ENCODE results near the gene CTF1.
A peak's percentile ranks its signal among the peaks of the same experiment; 100 is the strongest.
"Not testable (repeated sequence)": the region's sequence is repeated elsewhere in the genome, so short reads cannot be mapped to it uniquely, and the experiment has no call there.

The CTF1 gene

DNA sequence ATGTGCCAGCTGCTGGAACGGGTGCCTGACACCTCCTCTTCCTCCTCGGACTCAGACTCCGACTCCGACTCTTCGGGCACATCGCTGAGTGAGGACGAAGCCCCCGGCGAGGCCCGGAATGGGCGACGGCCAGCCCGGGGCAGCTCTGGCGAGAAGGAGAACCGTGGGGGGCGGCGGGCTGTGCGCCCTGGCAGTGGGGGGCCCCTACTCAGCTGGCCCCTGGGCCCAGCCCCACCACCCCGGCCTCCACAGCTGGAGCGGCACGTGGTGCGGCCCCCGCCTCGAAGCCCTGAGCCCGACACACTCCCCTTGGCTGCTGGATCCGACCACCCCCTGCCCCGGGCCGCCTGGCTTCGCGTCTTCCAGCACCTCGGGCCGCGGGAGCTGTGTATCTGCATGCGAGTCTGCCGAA is 33.8 kb downstream of the CTF1 start:
- no peak for DNase-seq (ENCODE audit: low read depth in 3 of 3)

DNA sequence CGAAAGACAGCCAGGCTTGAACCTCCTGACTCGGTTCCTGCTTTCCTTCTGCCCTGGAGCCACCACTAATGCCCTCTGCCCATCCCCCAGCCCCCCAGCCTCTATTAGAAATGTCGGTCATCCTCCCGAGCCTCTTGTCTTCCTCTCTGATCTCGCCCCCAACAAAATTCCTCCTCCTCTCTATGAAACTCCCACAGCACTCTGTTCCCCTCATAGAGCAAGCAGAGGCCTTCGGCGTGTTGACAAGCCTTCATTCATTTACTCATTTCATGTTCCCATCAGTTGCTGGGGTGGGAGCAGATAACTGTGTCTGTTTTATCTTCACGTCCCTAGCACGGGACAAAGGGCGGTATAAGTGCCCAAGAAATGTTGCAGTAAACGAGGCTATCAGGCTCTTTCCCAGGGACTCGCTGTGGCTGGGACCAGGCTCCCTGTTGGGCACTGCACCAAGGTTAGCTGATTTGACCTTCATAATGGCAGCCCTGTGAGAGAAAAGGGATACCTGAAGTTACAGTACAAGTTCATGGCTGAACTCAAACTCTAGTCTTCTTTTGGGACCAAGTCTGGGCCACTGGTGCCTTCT is 34.7 kb downstream of the CTF1 start:
- DNase-seq (ENCODE audit: low read depth in 3 of 3) = no peak

DNA sequence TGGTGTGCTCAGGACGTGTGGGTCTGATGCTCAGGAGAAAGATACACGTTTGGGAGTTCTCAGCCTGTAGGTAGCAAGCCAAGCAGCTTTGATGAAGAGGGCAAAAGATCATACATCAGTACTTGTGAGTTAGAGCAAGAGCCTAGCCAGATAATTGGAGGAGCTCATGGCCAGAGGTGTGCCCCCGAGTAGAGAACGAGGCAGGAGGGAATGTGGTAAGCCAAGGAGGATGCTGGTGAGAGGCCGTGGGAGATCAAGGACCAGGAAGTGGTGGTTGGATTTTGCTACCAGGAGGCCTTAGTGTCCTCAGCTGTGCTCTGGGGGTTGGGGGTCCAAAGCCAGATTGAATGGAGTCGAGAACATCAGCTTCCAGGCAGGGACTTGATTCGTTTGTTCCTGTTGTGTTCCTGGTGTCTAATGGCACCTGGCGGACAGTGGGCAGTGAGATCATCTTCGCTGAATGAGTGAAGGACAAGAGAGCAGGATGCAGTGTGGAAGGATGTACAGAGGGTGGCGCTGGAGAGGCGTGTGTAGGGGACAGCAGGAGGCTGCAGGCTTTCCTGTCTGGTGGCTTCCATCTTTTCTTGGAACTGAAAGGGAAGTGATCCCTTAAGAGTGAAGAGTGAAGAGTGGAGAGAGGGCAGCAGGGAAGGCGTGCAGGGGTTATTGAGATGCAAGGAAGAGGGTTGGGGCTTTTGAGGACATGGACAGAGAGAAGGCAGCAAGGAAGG is 38.6 kb downstream of the CTF1 start:
- no peak for DNase-seq (ENCODE audit: low read depth in 3 of 3)

DNA sequence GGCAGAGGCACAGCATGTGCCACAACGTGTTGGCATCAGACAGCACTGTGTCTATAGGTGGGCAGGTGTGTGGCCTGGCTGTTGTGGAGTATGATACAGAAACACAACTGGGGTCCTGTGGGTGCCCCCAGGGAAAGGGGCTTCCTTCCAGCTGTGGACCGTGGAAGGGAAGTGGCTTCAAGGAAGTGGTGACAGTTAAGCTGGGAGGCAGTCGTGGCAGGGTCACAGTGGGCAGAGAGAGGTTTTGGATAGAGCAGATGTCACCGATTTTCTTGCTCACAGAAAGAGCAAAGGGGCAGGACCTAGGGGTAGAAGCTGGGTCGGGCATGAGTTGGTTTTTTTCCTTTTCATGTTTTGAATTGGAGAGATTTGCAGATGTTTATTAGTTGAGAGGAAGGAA is 41.3 kb downstream of the CTF1 start:
- DNase-seq (ENCODE audit: low read depth in 3 of 3) = no peak

DNA sequence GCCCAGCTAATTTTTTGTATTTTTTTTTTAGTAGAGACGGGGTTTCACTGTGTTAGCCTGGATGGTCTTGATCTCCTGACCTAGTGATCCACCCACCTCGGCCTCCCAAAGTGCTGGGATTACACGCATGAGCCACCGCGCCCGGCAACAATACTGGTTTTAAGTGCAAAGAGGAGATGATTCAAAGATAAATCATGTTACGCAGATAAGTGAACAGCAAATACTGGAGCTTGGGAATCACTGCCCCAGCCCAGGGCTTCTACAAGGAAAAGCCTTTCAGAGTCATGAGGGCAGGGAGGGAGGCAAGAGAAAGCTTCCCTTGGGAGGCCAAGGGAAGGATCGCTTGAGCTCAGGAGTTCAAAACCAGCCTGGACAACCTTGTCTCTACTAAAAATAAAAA is 43.2 kb downstream of the CTF1 start:
- not testable (repeated sequence) for DNase-seq (ENCODE audit: low read depth in 3 of 3)

DNA sequence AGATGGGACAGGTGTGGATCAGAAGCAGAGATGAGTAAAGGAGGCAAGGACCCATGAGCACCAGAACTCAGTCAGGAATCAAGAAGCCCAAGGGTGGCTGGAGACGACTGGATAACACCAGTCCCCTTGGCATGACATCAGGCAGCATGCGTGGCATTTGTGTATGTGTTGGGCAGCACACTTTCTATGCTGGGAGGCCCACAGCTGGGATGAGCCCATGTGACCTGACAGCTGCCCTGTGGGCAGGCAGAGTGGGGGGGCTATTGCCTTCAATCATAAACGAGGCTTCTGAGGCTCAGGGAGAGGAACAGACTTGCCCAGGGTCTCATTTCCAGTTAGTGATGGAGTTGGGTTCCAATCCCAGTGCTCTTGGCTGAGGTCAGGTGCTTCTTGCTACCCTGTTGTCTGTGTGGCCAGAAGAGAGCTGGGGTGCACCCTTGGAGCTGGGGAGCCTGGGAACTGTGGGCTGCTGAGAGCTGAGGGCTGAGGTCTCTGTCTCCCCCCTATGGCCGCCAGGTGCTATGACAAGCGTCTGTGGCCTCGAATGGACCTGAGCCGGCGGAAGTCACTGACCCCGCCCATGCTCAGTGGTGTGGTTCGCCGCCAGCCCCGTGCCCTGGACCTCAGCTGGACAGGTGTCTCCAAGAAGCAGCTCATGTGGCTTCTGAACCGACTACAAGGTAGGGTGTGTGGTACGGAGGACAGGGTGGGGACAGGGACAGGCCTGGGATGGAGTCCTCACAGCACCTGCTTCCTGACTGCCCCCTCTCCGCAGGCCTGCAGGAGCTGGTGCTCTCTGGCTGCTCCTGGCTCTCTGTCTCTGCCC is 45.4 kb downstream of the CTF1 start:
- DNase-seq (ENCODE audit: low read depth in 3 of 3) = peak in 1 of 3 donors; percentile 47

DNA sequence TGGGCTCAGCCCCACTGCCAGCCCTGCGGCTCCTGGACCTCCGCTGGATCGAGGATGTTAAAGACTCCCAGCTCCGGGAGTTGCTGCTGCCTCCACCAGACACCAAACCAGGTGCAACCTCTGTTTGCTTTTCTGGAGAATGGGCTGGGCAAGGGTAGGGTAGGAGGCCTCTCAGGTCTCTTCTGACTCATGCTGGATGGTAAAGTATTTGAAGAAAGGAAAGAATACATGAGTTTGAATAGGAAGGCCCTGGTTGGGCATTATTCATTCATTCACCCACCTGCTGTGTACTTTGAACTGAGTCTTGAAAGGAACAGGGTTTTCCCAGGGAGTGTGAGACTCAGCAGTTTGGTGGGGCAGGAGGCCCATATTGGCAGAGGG is 46.0 kb downstream of the CTF1 start:
- no peak for DNase-seq (ENCODE audit: low read depth in 3 of 3)

DNA sequence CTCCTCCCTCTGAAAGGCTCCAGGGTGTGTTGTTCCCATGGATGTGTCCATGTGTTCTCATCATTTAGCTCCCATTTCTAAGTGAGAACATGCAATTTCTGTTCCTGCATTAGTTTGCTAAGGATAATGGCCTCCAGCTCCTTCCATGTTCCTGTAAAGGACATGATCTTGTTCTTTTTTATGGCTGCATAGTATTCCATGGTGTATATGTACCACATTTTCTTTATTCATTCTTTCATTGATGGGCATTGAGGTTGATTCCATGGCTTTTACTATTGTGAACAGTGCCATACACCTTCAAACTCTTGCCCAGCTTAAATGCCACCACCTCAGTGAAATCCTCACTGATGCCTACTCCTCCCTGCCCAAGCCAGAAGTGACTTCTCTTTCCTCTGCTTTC is 47.9 kb downstream of the CTF1 start:
- no peak for DNase-seq (ENCODE audit: low read depth in 3 of 3)

DNA sequence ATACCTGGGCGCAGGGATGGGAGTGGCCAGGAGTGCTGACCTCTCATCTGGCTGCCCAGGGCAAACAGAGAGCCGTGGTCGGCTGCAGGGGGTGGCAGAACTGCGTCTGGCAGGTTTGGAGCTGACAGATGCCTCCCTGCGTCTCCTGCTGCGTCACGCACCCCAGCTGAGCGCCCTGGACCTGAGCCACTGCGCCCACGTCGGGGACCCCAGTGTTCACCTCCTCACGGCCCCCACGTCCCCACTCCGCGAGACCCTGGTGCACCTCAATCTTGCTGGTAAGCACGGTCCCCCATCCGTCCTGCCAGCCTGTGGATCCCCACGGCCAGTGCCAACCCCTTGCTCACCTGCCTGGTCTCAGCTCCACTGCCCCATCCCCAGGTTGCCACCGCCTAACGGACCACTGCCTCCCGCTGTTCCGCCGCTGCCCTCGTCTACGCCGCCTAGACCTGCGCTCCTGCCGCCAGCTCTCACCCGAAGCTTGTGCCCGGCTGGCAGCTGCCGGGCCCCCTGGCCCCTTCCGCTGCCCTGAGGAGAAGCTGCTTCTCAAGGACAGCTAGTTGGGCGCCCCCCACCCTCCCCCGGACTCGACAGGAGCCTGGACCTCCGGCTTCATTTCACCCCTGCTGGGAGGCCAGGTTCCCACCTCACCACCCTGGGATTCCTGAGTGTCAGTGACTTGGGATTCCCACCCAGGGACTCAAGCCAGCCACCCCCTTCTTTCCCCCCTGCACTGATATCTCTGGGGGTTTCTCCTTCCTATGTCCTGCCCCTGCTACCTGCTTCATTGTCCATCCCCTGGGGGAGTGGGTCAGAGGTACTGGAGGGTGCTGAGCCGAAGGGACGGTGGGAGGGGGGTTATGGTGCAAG is 50.5 kb downstream of the CTF1 start:
- no peak for DNase-seq (ENCODE audit: low read depth in 3 of 3)

DNA sequence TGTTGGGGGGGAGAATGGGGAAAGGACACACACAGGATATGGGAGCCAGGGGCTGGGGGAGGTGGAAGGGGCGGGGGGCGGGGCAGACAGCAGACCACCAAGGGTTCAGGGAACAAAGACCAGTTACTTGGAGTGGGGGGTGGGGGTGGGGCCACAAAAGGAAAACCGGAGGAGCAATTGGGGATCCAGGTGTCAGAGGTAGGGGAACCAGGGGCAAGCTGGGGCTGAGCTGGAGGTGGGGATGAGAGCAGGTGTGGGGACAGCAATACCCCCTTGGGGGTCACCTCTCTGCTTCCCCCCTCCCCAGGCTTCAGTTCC is 51.1 kb downstream of the CTF1 start:
- no peak for DNase-seq (ENCODE audit: low read depth in 3 of 3)

DNA sequence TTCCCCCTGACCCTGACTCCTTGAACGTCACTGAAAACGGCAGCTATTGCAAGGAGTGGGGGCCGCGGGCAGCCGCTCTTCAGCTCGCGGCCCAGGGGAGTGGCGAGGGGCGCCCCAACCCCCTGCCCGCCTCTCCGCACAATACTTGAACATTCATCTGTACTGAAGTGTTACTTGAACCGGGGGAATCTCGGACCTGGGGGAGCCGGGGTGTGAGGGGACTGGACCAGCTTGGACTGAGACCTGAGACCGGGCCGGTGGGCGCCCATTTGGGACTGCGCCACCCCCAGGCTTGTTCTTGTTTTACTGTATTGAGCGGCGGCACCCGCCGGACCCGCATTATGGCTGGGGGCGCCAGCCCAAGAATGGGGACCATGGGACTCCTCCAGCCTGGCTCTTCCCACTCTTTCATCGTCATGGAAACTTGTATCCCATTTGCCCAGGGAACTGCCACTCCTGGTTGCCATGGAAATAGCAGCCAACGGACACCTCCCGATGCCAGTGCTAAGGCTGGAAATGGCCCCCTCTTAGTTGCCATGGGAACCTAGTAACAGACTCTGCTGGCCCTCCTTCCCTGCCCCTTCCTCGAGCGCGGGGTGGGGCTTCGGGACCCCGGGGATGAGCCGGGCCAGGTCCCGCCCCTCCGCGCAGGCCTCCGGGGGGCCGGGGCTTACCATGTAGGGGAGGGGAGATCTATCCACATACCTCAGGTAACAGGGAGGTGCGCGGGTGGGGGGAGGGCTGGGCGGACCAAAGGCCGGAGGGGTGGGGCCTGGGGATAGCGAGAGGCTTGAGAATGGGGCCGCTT is 51.6 kb downstream of the CTF1 start:
- DNase-seq (ENCODE audit: low read depth in 3 of 3) = no peak

DNA sequence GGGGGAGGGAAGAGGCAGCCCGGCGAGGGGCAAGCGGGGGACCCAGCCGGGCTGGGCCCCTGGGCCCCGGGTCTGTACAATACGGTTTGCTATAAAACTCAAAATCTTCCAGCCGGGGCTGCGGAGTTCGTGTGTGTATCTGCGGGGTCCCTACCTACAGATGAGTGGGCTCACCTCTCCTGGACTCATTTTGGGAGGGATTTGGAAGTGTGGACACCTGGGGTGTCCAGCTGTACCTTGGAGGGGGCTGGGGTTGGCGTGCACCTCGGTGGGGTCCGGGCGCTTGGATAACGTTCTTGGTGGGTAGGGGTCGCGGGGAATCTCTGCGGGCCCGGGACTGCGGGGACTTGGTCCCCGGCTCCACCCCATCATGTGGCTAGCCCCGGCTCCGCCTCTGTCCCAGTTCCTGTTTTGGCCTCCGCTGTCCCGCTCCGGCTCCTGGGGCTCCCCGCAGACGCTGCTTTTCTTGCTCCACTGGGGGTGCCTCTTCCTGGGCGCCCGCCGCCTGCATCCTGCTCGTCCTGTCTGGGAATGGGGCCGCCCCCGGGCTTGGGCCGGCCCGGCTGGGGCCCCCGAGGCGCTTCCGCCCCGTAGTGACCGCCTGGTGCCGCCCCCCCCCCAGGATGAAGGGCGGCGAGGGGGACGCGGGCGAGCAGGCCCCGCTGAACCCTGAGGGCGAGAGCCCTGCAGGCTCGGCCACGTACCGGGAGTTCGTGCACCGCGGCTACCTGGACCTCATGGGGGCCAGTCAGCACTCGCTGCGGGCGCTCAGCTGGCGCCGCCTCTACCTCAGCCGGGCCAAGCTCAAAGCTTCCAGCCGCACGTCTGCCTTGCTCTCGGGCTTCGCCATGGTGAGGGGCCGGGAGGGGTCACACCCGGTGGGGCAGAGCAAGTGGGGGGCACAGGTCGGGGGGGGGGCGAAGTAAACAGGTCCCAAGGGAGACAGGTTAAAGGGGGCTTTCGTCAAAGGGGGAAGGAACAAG is 52.5 kb downstream of the CTF1 start, which contains the start of gene ORAI3:
Gene ORAI3, plus strand, starts transcription at position 402 of the 983 bp plus-strand sequence. Its CDS starts 222 bp downstream, at position 624.
- DNase-seq (ENCODE audit: low read depth in 3 of 3) = no peak

DNA sequence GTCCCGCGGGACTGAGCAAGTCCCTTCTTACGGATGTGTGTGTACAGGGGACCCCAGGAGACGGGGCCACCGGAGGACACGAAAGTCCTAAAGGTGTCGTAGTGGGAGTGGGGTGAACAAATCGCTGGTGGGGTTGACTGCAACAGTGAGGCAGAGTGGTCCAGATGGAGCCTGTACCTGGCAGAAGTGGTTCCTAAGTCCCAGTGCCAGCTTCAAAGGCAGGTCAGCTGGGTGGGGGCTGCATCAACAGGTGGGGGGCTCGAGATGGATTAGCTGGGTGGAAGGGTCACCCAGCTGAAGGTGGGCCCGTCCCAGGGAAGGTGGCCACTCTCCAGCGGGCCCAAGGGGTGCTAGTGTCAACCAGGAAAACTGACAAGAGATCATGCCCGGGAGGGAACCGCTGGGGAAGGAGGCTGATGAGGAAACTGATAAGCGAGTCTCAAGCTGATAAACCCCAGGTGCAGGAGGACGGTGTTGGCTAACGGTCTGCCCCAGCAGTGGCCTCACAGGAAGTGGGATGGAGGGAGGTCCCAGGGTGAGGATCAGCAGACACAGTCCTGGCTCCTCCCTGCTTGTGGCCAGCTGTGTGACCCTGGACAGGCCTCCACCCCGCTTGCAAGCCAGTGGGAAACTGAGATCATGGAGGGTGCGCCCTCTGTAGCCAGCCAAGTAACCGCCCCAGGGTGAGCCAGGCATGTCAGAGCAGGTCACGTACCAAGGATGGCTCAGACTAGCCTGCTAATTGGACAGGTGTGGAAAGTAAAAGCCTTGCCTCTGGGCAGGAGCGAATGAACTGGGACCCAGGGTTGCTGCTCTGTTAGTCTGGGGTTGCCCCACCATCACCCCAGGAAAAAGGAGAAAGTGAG is 53.5 kb downstream of the CTF1 start:
- DNase-seq (ENCODE audit: low read depth in 3 of 3) = no peak

DNA sequence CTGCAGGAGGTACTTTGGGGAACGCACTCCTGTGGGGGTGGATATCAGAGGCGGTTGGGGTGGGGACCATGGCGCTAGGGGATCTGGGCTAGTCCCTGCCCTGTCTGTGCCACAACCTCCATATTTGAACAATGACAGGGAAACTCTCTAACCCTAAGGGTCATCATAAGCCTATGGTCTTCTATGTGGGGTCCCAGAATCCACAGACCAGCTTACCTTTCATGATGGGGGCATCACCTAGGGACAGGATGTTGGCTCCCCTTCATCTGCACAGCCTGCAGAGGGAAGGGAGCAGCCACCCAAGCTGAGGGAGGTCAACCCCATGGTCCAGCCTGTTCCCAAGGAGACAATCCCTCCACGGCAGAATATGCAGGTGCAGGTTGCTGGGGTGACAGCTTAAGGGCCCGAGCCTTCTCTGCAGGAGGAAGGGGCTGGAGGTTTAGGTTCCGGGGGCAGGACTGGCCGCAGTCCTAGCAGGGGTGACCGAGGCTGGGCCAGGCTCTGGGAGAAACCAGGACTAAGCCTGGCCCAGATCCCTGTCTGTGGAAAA is 54.2 kb downstream of the CTF1 start:
- DNase-seq (ENCODE audit: low read depth in 3 of 3) = no peak

DNA sequence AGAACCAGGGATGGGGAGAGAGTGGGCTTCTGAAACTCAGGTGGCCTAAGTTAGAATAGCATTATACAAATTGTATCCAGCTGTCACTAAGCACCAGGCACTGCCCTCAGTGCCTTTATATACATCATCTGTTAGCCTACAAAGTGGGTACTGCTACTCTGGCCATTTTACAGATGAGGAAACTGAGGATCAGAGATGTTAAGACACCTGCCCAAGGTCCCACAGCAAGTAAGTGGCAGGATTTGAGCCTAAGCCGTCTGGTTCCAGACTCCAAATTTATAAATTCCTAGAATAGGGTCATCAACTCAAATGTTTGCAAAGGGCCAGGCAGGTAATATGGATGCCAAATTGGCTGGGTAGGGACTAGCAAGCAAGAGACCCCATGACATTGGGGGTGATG is 54.8 kb downstream of the CTF1 start:
- DNase-seq (ENCODE audit: low read depth in 3 of 3) = no peak

DNA sequence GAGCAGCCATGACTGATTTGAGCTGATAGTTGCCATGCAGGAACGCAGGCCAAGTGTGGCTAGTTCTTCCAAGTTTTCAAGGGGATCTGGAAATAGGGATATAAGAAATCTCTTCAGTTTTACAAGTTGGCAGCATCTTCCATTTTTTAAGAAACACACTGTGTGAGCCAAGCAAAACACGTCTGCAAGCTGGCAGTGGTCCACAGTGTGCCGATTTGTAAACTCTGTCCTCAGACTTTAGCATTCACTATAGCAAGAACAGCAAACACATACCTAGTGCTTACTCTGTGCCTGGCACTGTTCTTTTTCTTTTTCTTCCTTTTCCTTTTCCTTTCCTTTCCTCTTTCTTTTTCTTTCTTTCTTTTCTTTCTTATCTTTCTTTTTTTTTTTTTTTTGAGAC is 55.3 kb downstream of the CTF1 start:
- no peak for DNase-seq (ENCODE audit: low read depth in 3 of 3)

DNA sequence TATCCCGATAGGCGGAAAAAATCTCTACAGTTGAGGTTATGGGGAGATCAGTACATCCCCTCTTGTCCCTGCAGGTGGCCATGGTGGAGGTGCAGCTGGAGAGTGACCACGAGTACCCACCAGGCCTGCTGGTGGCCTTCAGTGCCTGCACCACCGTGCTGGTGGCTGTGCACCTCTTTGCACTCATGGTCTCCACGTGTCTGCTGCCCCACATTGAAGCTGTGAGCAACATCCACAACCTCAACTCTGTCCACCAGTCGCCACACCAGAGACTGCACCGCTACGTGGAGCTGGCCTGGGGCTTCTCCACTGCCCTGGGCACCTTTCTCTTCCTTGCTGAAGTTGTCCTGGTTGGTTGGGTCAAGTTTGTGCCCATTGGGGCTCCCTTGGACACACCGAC is 56.7 kb downstream of the CTF1 start:
- DNase-seq (ENCODE audit: low read depth in 3 of 3) = no peak

Data from stimulated activated CD4-positive, alpha-beta T cell treated with anti-CD3 and anti-CD28 coated beads, TNF-alpha, amount 100 ng/mL, for 48 hours (primary cell).